ENCODE results near the gene NKAPD1.
"Not testable (repeated sequence)": the region's sequence is repeated elsewhere in the genome, so short reads cannot be mapped to it uniquely, and the experiment has no call there.

NKAPD1 gene

DNA sequence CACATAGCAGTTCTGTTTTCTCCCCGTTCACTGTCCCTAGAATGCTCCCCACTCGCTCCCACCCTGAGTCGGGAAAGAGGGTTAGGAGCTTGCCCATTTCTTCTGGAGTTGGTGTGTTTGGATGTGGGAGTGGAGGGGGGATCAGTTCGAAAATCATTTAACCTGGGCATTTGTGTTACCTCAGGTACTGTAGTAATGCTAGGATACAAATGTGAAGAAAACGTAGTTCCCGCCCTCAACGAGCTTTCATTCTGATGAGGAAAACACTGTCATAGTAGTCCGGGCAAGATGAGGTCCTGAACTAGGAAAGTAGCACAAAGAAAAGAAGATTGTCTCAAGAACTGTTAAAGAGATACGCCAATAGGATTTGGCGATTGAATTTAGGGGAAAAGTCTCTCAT, 13.1 kb downstream of the NKAPD1 start:
- DNase-seq (ENCODE audit: low read depth, low spot score), result no peak
- H3K36me3 ChIP-seq (ENCODE audit: insufficient read depth, insufficient read length, low read length), result peaks cover 71% of the 10 kb centered on the region
- TF ChIP-seq YY1 (IDR thresholded peaks at IDR 0.05; ENCODE audit: insufficient read depth, insufficient read length) (no peak), ZNF274 (IDR thresholded peaks at IDR 0.05; ENCODE audit: low read depth, low read length) (no peak), SUZ12 (IDR thresholded peaks at IDR 0.05; ENCODE audit: extremely low read depth, insufficient read depth, insufficient read length) (no peak)
- no peaks in the 10 kb centered on the region for H3K27me3 ChIP-seq (ENCODE audit: insufficient read depth, insufficient read length)
- peak overlapping the region; percentile 98 for H3K4me3 ChIP-seq (ENCODE audit: insufficient read length, low read depth)
- peaks cover 2% of the 10 kb centered on the region for H3K4me1 ChIP-seq (ENCODE audit: insufficient read depth, insufficient read length)
- H3K9me3 ChIP-seq (ENCODE audit: insufficient read depth, low read length), result no peaks in the 10 kb centered on the region
- peak overlapping the region; percentile 98 for H3K9ac ChIP-seq (ENCODE audit: insufficient read length, low read depth)

DNA sequence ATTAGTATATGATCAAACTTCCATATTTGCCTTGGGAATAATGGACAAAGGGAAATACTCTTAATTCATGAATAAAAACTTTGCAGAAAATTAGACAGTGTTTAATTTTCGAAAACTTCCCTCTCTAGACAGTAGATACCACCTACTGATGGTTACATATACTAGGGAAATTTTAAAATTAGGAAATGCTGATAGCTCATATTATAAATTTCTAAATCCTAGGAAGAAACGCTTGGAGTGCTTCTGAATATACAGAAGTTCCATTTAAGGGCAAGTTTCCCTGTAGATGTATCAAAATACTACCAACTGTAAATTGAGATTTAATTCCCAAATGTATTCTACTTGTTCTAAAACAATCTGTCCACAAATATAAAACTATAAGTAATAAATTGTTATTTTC, 21.2 kb downstream of the NKAPD1 start:
- DNase-seq (ENCODE audit: low read depth, low spot score); H3K27me3 ChIP-seq (ENCODE audit: insufficient read depth, insufficient read length); H3K4me1 ChIP-seq (ENCODE audit: insufficient read depth, insufficient read length); H3K9ac ChIP-seq (ENCODE audit: insufficient read length, low read depth); H3K4me3 ChIP-seq (ENCODE audit: insufficient read length, low read depth); H3K9me3 ChIP-seq (ENCODE audit: insufficient read depth, low read length): not testable (repeated sequence)
- peaks cover 29% of the 10 kb centered on the region for H3K36me3 ChIP-seq (ENCODE audit: insufficient read depth, insufficient read length, low read length)

DNA sequence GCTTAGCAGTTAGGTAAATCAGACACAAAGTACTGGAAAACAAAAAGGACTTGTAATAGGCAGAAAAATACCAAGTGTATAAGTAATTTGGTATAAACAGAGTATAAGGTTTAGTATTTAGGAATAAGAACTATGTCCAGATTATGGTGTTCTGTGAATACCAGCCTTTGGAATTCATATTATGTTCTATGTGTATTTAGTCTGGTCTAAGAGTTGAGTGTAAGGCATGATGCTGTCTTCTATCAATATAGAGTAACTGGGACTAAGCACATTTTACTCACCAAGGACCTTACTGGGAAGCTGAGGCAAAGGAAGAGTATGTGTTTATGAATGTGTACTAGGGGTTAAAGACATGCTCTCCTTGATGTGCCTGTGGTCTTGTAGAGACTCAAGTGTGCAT, 22.1 kb downstream of the NKAPD1 start:
- H3K9ac ChIP-seq (ENCODE audit: insufficient read length, low read depth), result no peak overlapping the region
- H3K9me3 ChIP-seq (ENCODE audit: insufficient read depth, low read length), result no peaks in the 10 kb centered on the region
- TF ChIP-seq YY1 (IDR thresholded peaks at IDR 0.05; ENCODE audit: insufficient read depth, insufficient read length), result no peak
- TF ChIP-seq ZNF274 (IDR thresholded peaks at IDR 0.05; ENCODE audit: low read depth, low read length), result no peak
- peaks cover 25% of the 10 kb centered on the region for H3K36me3 ChIP-seq (ENCODE audit: insufficient read depth, insufficient read length, low read length)
- DNase-seq (ENCODE audit: low read depth, low spot score), result no peak
- H3K4me1 ChIP-seq (ENCODE audit: insufficient read depth, insufficient read length), result no peaks in the 10 kb centered on the region
- H3K27me3 ChIP-seq (ENCODE audit: insufficient read depth, insufficient read length), result no peaks in the 10 kb centered on the region
- H3K4me3 ChIP-seq (ENCODE audit: insufficient read length, low read depth), result no peak overlapping the region

DNA sequence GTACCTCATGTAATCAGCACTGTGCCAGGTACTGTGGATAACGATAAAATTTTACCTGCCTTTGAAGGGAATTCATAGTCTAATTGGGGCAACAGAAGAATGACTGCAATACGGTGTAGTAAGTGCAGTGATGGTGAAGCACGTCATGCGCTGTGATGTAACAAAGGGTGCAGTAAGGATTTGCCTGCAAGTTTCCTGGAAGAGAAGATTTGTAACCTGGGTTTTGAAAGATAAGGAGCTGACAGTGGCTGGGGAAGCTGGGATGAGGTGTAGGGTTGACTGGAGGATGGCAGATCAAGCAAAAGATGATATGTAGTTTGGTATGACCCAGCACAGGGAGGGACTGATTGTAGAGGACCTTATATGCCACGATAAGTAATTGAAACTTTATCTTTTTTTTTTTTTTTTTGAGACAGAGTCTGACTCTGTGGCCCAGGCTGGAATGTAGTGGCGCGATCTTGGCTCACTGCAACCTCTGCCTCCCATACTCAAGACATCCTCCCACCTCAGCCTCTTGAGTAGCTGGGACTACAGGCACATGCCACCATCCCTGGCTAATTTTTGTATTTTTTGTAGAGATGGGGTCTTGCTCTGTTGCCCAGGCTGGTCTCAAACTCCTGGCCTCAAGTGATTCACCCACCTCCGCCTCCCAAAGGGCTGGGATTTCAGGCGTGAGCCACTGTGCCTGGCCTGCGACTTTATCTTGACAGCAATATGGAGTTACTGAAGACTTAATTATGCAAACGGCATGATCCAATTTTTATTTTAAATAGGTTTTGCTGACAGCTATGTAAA, 23.8 kb downstream of the NKAPD1 start:
- no peak for TF ChIP-seq ZNF274 (IDR thresholded peaks at IDR 0.05; ENCODE audit: low read depth, low read length)
- no peak for TF ChIP-seq YY1 (IDR thresholded peaks at IDR 0.05; ENCODE audit: insufficient read depth, insufficient read length)
- TF ChIP-seq SUZ12 (IDR thresholded peaks at IDR 0.05; ENCODE audit: extremely low read depth, insufficient read depth, insufficient read length), result no peak
- DNase-seq (ENCODE audit: low read depth, low spot score), result no peak
- Histone ChIP-seq H3K4me1 (ENCODE audit: insufficient read depth, insufficient read length) (no peaks in the 10 kb centered on the region), H3K9ac (ENCODE audit: insufficient read length, low read depth) (no peak overlapping the region), H3K27me3 (ENCODE audit: insufficient read depth, insufficient read length) (no peaks in the 10 kb centered on the region), H3K4me3 (ENCODE audit: insufficient read length, low read depth) (no peak overlapping the region), H3K9me3 (ENCODE audit: insufficient read depth, low read length) (no peaks in the 10 kb centered on the region), H3K36me3 (ENCODE audit: insufficient read depth, insufficient read length, low read length) (peaks cover 11% of the 10 kb centered on the region)

DNA sequence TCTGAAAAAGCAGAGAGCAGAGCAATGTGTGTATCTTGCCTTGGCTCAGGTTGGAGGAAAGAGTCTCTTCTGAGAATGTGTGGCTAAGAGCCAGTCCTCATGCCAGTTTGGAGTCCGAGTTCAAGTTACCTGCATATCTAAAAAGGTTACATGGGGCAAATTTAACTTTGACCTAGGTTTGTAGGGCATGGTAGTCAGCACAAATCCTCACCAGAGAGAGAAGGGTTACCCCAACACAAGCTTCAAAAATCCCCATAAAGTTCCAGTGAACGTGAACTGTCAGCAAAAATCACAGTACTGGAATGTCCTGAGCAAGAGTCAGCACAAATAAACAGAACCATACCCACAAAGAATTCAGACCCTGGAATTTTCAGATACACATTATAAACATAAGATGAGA, 26.4 kb downstream of the NKAPD1 start:
- H3K9ac ChIP-seq (ENCODE audit: insufficient read length, low read depth), result no peak overlapping the region

DNA sequence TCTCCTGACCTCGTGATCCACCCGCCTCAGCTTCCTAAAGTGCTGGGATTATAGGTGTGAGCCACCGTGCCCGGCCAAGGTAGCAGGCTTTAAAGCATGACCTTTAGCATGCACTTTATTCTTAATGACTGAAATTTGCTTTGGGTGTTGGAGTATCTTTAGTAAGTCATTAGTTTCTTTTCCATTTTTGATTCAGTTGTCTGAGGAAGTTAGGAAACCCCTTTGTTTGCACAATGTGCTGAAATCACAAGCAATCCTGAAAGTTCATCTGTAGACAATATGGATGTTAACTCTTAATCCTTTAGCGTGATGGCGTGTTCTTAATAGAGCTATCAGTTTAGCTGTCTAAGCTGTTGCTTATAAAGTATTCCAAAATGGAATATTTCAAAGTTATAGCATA, 29.3 kb downstream of the NKAPD1 start:
- Histone ChIP-seq H3K27me3 (ENCODE audit: insufficient read depth, insufficient read length) (no peaks in the 10 kb centered on the region), H3K9me3 (ENCODE audit: insufficient read depth, low read length) (no peaks in the 10 kb centered on the region), H3K36me3 (ENCODE audit: insufficient read depth, insufficient read length, low read length) (no peaks in the 10 kb centered on the region), H3K4me1 (ENCODE audit: insufficient read depth, insufficient read length) (no peaks in the 10 kb centered on the region), H3K4me3 (ENCODE audit: insufficient read length, low read depth) (no peak overlapping the region), H3K9ac (ENCODE audit: insufficient read length, low read depth) (no peak overlapping the region)
- no peak for DNase-seq (ENCODE audit: low read depth, low spot score)
- TF ChIP-seq ZNF274 (IDR thresholded peaks at IDR 0.05; ENCODE audit: low read depth, low read length), result no peak
- no peak for TF ChIP-seq SUZ12 (IDR thresholded peaks at IDR 0.05; ENCODE audit: extremely low read depth, insufficient read depth, insufficient read length)
- TF ChIP-seq YY1 (IDR thresholded peaks at IDR 0.05; ENCODE audit: insufficient read depth, insufficient read length), result no peak

More for the DNA sequence above, 26.4 kb downstream of the NKAPD1 start:
- TF ChIP-seq ZNF274 (IDR thresholded peaks at IDR 0.05; ENCODE audit: low read depth, low read length) (no peak), YY1 (IDR thresholded peaks at IDR 0.05; ENCODE audit: insufficient read depth, insufficient read length) (no peak), SUZ12 (IDR thresholded peaks at IDR 0.05; ENCODE audit: extremely low read depth, insufficient read depth, insufficient read length) (no peak)
- Histone ChIP-seq H3K27me3 (ENCODE audit: insufficient read depth, insufficient read length) (no peaks in the 10 kb centered on the region), H3K4me3 (ENCODE audit: insufficient read length, low read depth) (no peak overlapping the region), H3K9me3 (ENCODE audit: insufficient read depth, low read length) (no peaks in the 10 kb centered on the region), H3K4me1 (ENCODE audit: insufficient read depth, insufficient read length) (no peaks in the 10 kb centered on the region), H3K36me3 (ENCODE audit: insufficient read depth, insufficient read length, low read length) (peaks cover 6% of the 10 kb centered on the region)
- DNase-seq (ENCODE audit: low read depth, low spot score), result no peak

DNA sequence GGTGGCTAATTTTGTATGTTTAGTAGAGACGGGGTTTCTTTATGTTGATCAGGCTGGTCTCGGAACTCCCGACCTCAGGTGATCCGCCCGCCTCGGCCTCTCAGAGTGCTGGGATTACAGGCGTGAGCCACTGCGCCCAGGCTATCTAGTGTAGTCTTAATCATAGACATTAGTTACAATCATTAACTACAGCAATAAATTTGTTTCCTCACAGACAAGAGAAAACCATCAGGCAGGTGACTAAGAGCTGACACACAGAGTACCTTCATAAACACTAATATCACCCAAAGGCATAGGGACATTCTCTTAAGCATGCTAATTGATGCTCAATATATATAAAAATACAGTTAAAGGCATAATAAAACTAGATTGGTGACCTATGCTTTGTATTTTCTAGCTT, 32.0 kb downstream of the NKAPD1 start:
- DNase-seq (ENCODE audit: low read depth, low spot score), result no peak
- TF ChIP-seq SUZ12 (IDR thresholded peaks at IDR 0.05; ENCODE audit: extremely low read depth, insufficient read depth, insufficient read length), result no peak
- TF ChIP-seq YY1 (IDR thresholded peaks at IDR 0.05; ENCODE audit: insufficient read depth, insufficient read length), result no peak
- no peak for TF ChIP-seq ZNF274 (IDR thresholded peaks at IDR 0.05; ENCODE audit: low read depth, low read length)
- no peaks in the 10 kb centered on the region for H3K9me3 ChIP-seq (ENCODE audit: insufficient read depth, low read length)
- no peaks in the 10 kb centered on the region for H3K4me1 ChIP-seq (ENCODE audit: insufficient read depth, insufficient read length)
- H3K9ac ChIP-seq (ENCODE audit: insufficient read length, low read depth), result no peak overlapping the region
- no peak overlapping the region for H3K4me3 ChIP-seq (ENCODE audit: insufficient read length, low read depth)
- no peaks in the 10 kb centered on the region for H3K36me3 ChIP-seq (ENCODE audit: insufficient read depth, insufficient read length, low read length)
- no peaks in the 10 kb centered on the region for H3K27me3 ChIP-seq (ENCODE audit: insufficient read depth, insufficient read length)

Data from NT2/D1 (cell line).